ENCODE measurements around the gene B3GAT1. TPM values are rescaled to one million over a fixed set of nuclear protein-coding genes. Genes with fewer than 3 reads are reported as not detected.
A peak's percentile ranks its signal among the peaks of the same experiment; 100 is the strongest.

Gene B3GAT1
- polyA plus RNA-seq, 4 donors: 0.54 to 1.4 (median 0.57) TPM; not detected in 1

- Histone ChIP-seq H3K4me3 (ENCODE audit: low read depth in 1 of 3, low read length in 3 of 3) (no peak overlapping the region), H3K27me3 (ENCODE audit: control insufficient read depth in 3 of 3, insufficient read depth in 3 of 3, low read length in 3 of 3) (no peaks in the 10 kb centered on the region), H3K9me3 (ENCODE audit: control insufficient read depth in 2 of 2, insufficient read depth in 1 of 2, low read depth in 1 of 2, low read length in 1 of 2) (no peaks in the 10 kb centered on the region), H3K36me3 (ENCODE audit: control insufficient read depth in 3 of 3, insufficient read depth in 2 of 3, low read depth in 1 of 3, low read length in 3 of 3) (no peaks in the 10 kb centered on the region), H3K27ac (ENCODE audit: low read depth in 1 of 3, low read length in 2 of 3) (no peak overlapping the region), H3K4me1 (ENCODE audit: control insufficient read depth in 3 of 3, insufficient read depth in 2 of 3, low read depth in 1 of 3, low read length in 2 of 3) (no peaks in the 10 kb centered on the region)
- 67 to 86% (median 77%) methylated on average over 21 to 22 of the region's 22 CpGs for WGBS, 3 donors
- DNase-seq (no peak), FAIRE-seq (no peak)
Observed at GRCh38 chr11:134365011-134365925, 46.8 kb downstream of the B3GAT1 start.

- no peaks in the 10 kb centered on the region for H3K36me3 ChIP-seq (ENCODE audit: control insufficient read depth in 3 of 3, insufficient read depth in 2 of 3, low read depth in 1 of 3, low read length in 3 of 3)
- no peak overlapping the region for H3K4me3 ChIP-seq (ENCODE audit: low read depth in 1 of 3, low read length in 3 of 3)
- FAIRE-seq: no peak
- no peaks in the 10 kb centered on the region for H3K9me3 ChIP-seq (ENCODE audit: control insufficient read depth in 2 of 2, insufficient read depth in 1 of 2, low read depth in 1 of 2, low read length in 1 of 2)
- no peaks in the 10 kb centered on the region for H3K27me3 ChIP-seq (ENCODE audit: control insufficient read depth in 3 of 3, insufficient read depth in 3 of 3, low read length in 3 of 3)
- DNase-seq: no peak
- 85 to 89% (median 89%) methylated on average over 9 of the region's 9 CpGs for WGBS, 3 donors
- no peak overlapping the region for H3K27ac ChIP-seq (ENCODE audit: low read depth in 1 of 3, low read length in 2 of 3)
- H3K4me1 ChIP-seq (ENCODE audit: control insufficient read depth in 3 of 3, insufficient read depth in 2 of 3, low read depth in 1 of 3, low read length in 2 of 3): no peaks in the 10 kb centered on the region
Observed at GRCh38 chr11:134364261-134364660, 47.8 kb downstream of the B3GAT1 start.

- DNase-seq (peak in 1 of 2 donors; percentile 7), FAIRE-seq (no peak)
- no peaks in the 10 kb centered on the region for H3K36me3 ChIP-seq (ENCODE audit: control insufficient read depth in 3 of 3, insufficient read depth in 2 of 3, low read depth in 1 of 3, low read length in 3 of 3)
- WGBS, 3 donors: 33 to 66% (median 54%) methylated on average over 7 of the region's 7 CpGs
- H3K4me3 ChIP-seq (ENCODE audit: low read depth in 1 of 3, low read length in 3 of 3): no peak overlapping the region
- no peaks in the 10 kb centered on the region for H3K4me1 ChIP-seq (ENCODE audit: control insufficient read depth in 3 of 3, insufficient read depth in 2 of 3, low read depth in 1 of 3, low read length in 2 of 3)
- no peaks in the 10 kb centered on the region for H3K27me3 ChIP-seq (ENCODE audit: control insufficient read depth in 3 of 3, insufficient read depth in 3 of 3, low read length in 3 of 3)
- no peaks in the 10 kb centered on the region for H3K9me3 ChIP-seq (ENCODE audit: control insufficient read depth in 2 of 2, insufficient read depth in 1 of 2, low read depth in 1 of 2, low read length in 1 of 2)
- H3K27ac ChIP-seq (ENCODE audit: low read depth in 1 of 3, low read length in 2 of 3): no peak overlapping the region
Observed at GRCh38 chr11:134363592-134363991, 48.5 kb downstream of the B3GAT1 start.

- FAIRE-seq: no peak
- Histone ChIP-seq H3K27me3 (ENCODE audit: control insufficient read depth in 3 of 3, insufficient read depth in 3 of 3, low read length in 3 of 3) (no peaks in the 10 kb centered on the region), H3K4me3 (ENCODE audit: low read depth in 1 of 3, low read length in 3 of 3) (no peak overlapping the region), H3K4me1 (ENCODE audit: control insufficient read depth in 3 of 3, insufficient read depth in 2 of 3, low read depth in 1 of 3, low read length in 2 of 3) (no peaks in the 10 kb centered on the region), H3K36me3 (ENCODE audit: control insufficient read depth in 3 of 3, insufficient read depth in 2 of 3, low read depth in 1 of 3, low read length in 3 of 3) (no peaks in the 10 kb centered on the region), H3K9me3 (ENCODE audit: control insufficient read depth in 2 of 2, insufficient read depth in 1 of 2, low read depth in 1 of 2, low read length in 1 of 2) (no peaks in the 10 kb centered on the region), H3K27ac (ENCODE audit: low read depth in 1 of 3, low read length in 2 of 3) (no peak overlapping the region)
- 80 to 88% (median 86%) methylated on average over 9 of the region's 9 CpGs for WGBS, 3 donors
- DNase-seq: no peak
Observed at GRCh38 chr11:134363161-134363560, 48.9 kb downstream of the B3GAT1 start.

GRCh38 chr11:134362192-134362901 is 49.7 kb downstream of the B3GAT1 start:
- DNase-seq (no peak), FAIRE-seq (no peak)
- no peaks in the 10 kb centered on the region for H3K9me3 ChIP-seq (ENCODE audit: control insufficient read depth in 2 of 2, insufficient read depth in 1 of 2, low read depth in 1 of 2, low read length in 1 of 2)
- no peak overlapping the region for H3K27ac ChIP-seq (ENCODE audit: low read depth in 1 of 3, low read length in 2 of 3)
- H3K4me3 ChIP-seq (ENCODE audit: low read depth in 1 of 3, low read length in 3 of 3): no peak overlapping the region
- no peaks in the 10 kb centered on the region for H3K36me3 ChIP-seq (ENCODE audit: control insufficient read depth in 3 of 3, insufficient read depth in 2 of 3, low read depth in 1 of 3, low read length in 3 of 3)
- H3K27me3 ChIP-seq (ENCODE audit: control insufficient read depth in 3 of 3, insufficient read depth in 3 of 3, low read length in 3 of 3): no peaks in the 10 kb centered on the region
- WGBS, 3 donors: 89 to 91% (median 89%) methylated on average over 31 to 32 of the region's 32 CpGs
- H3K4me1 ChIP-seq (ENCODE audit: control insufficient read depth in 3 of 3, insufficient read depth in 2 of 3, low read depth in 1 of 3, low read length in 2 of 3): no peaks in the 10 kb centered on the region

GRCh38 chr11:134361661-134362060 is 50.4 kb downstream of the B3GAT1 start:
- 76 to 89% (median 88%) methylated on average over 26 of the region's 26 CpGs for WGBS, 3 donors
- H3K9me3 ChIP-seq (ENCODE audit: control insufficient read depth in 2 of 2, insufficient read depth in 1 of 2, low read depth in 1 of 2, low read length in 1 of 2): no peaks in the 10 kb centered on the region
- DNase-seq: no peak
- H3K4me3 ChIP-seq (ENCODE audit: low read depth in 1 of 3, low read length in 3 of 3): no peak overlapping the region
- no peak for FAIRE-seq
- no peak overlapping the region for H3K27ac ChIP-seq (ENCODE audit: low read depth in 1 of 3, low read length in 2 of 3)
- no peaks in the 10 kb centered on the region for H3K4me1 ChIP-seq (ENCODE audit: control insufficient read depth in 3 of 3, insufficient read depth in 2 of 3, low read depth in 1 of 3, low read length in 2 of 3)
- H3K27me3 ChIP-seq (ENCODE audit: control insufficient read depth in 3 of 3, insufficient read depth in 3 of 3, low read length in 3 of 3): no peaks in the 10 kb centered on the region
- H3K36me3 ChIP-seq (ENCODE audit: control insufficient read depth in 3 of 3, insufficient read depth in 2 of 3, low read depth in 1 of 3, low read length in 3 of 3): no peaks in the 10 kb centered on the region

- Histone ChIP-seq H3K9me3 (ENCODE audit: control insufficient read depth in 2 of 2, insufficient read depth in 1 of 2, low read depth in 1 of 2, low read length in 1 of 2) (no peaks in the 10 kb centered on the region), H3K27me3 (ENCODE audit: control insufficient read depth in 3 of 3, insufficient read depth in 3 of 3, low read length in 3 of 3) (no peaks in the 10 kb centered on the region), H3K4me1 (ENCODE audit: control insufficient read depth in 3 of 3, insufficient read depth in 2 of 3, low read depth in 1 of 3, low read length in 2 of 3) (no peaks in the 10 kb centered on the region), H3K36me3 (ENCODE audit: control insufficient read depth in 3 of 3, insufficient read depth in 2 of 3, low read depth in 1 of 3, low read length in 3 of 3) (no peaks in the 10 kb centered on the region), H3K4me3 (ENCODE audit: low read depth in 1 of 3, low read length in 3 of 3) (no peak overlapping the region), H3K27ac (ENCODE audit: low read depth in 1 of 3, low read length in 2 of 3) (no peak overlapping the region)
- DNase-seq (peak; percentile 80 to 89), FAIRE-seq (no peak)
- 23 to 27% (median 25%) methylated on average over 28 to 30 of the region's 30 CpGs for WGBS, 3 donors
Observed at GRCh38 chr11:134360050-134360835, 51.8 kb downstream of the B3GAT1 start.

- H3K9me3 ChIP-seq (ENCODE audit: control insufficient read depth in 2 of 2, insufficient read depth in 1 of 2, low read depth in 1 of 2, low read length in 1 of 2): no peaks in the 10 kb centered on the region
- FAIRE-seq: no peak
- no peak for DNase-seq
- WGBS, 3 donors: 89 to 95% (median 92%) methylated on average over 10 of the region's 10 CpGs
- H3K27me3 ChIP-seq (ENCODE audit: control insufficient read depth in 3 of 3, insufficient read depth in 3 of 3, low read length in 3 of 3): no peaks in the 10 kb centered on the region
- H3K36me3 ChIP-seq (ENCODE audit: control insufficient read depth in 3 of 3, insufficient read depth in 2 of 3, low read depth in 1 of 3, low read length in 3 of 3): no peaks in the 10 kb centered on the region
- H3K4me1 ChIP-seq (ENCODE audit: control insufficient read depth in 3 of 3, insufficient read depth in 2 of 3, low read depth in 1 of 3, low read length in 2 of 3): no peaks in the 10 kb centered on the region
- H3K27ac ChIP-seq (ENCODE audit: low read depth in 1 of 3, low read length in 2 of 3): no peak overlapping the region
- H3K4me3 ChIP-seq (ENCODE audit: low read depth in 1 of 3, low read length in 3 of 3): no peak overlapping the region
Observed at GRCh38 chr11:134359646-134360045, 52.4 kb downstream of the B3GAT1 start.
